ENCODE data around the gene PAX5.

DNA sequence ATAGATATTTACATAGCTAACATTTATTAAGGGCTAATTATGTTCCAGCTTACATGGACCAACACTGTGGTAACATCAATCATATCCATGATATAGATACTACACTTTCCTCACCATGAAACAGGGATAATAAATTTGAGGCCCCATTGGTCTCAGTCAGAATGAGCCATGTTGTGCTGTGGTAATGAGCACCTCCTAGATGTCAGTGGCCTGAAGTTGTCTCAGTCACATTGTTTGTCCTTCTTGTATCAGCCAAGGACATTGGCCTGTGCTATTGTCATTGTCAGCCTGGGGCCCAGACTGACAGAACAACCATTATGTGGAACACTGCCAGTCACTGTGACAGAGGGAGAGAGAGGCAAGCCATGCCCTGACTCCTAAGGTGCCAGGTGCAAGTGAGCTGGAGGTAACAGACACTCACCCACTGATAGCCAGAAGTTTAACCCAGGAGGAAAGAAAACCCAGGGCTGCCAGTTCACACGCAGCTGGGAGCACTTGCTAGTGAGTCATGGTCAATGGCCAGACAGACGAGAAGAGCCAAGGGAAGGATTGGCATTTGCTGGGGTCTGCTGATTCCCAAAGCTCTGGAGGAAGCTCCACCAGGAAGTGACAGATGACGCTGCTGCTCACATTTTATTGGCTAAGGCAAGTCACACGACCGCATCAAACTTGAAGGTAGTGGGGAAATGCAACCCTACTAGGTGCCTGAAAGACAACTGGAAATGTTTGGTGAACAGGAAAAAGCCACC lies 237.2 kb downstream of the PAX5 start:
- TF ChIP-seq, protein P1, sequence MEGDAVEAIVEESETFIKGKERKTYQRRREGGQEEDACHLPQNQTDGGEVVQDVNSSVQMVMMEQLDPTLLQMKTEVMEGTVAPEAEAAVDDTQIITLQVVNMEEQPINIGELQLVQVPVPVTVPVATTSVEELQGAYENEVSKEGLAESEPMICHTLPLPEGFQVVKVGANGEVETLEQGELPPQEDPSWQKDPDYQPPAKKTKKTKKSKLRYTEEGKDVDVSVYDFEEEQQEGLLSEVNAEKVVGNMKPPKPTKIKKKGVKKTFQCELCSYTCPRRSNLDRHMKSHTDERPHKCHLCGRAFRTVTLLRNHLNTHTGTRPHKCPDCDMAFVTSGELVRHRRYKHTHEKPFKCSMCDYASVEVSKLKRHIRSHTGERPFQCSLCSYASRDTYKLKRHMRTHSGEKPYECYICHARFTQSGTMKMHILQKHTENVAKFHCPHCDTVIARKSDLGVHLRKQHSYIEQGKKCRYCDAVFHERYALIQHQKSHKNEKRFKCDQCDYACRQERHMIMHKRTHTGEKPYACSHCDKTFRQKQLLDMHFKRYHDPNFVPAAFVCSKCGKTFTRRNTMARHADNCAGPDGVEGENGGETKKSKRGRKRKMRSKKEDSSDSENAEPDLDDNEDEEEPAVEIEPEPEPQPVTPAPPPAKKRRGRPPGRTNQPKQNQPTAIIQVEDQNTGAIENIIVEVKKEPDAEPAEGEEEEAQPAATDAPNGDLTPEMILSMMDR (conservative IDR thresholded peaks at IDR 0.05; ENCODE audit: low read length), result no peak
- no peak for TF ChIP-seq EZH2phosphoT487 (IDR thresholded peaks at IDR 0.05; ENCODE audit: borderline replicate concordance, low read depth, low read length)
